ENCODE measurements around the gene NRCAM. TPM values are rescaled to one million over a fixed set of nuclear protein-coding genes. Genes with fewer than 3 reads are reported as not detected.
A peak's percentile ranks its signal among the peaks of the same experiment; 100 is the strongest.

Gene NRCAM
- total RNA-seq, 2 experiments from 2014 or later: 3.2 to 3.8 TPM

DNA sequence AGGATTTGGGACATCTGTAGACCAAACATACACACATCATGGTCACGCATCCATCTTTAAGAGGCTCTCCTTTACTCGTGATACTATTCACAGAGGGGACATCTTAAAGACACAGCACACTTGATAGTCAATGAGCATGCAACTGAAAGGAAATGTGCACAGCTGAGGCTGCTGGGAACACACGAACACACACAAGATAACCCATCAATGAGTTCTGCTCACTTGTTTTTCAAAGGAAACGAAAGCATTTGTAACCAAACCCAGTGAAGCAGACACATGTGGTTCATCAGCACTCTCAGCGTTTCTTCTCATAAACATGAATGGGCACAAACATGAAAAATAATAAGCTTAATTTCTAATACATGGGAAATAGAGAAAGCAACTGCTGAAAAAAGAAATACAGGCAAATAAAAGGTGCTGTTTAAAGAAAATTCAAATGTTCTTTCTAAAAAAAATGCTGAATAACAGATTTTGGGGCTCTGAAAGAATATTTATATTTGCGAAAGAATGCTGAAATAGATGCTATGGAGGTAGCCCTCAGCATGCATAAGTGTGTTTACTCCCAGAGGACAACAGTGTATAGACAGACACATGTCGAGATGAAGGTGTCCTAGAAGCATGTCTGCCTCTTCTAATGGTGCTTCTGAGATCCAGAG is 266.4 kb downstream of the NRCAM start:
- ATAC-seq (peak; percentile 60), DNase-seq (no peak)
- no peak overlapping the region for H3K4me3 Mint-ChIP-seq

DNA sequence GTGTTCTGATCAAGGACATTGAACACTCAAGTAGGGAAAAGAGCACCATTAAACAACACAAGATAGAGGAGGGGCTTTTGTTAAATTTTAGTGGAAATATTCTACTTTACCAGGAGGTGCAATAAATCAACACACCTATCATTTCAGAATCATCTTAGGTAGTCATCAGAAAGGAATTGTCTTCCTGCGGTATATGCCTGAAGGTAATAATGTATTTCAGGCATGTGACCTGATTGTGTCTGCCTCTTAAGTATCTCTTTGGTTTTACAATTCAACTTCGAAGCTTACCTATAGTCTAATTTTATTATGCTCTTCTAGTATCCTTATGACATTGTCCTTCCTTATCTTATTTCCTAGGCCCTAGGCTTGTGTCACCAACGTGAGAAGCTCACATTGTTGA is 267.5 kb downstream of the NRCAM start:
- H3K9me3 Mint-ChIP-seq: no peaks in the 10 kb centered on the region
- POLR2A ChIA-PET: no interaction called here
- H3K27ac Mint-ChIP-seq: no peak overlapping the region
- no peaks in the 10 kb centered on the region for H3K27me3 Mint-ChIP-seq
- intact Hi-C loops (cut with micrococcal nuclease): loop anchor here (10.0 kb wide), 1 partner anchor 196 kb away; no protein-coding TSS in a partner anchor
- DNase-seq (no peak), ATAC-seq (no peak)
- no peak overlapping the region for H3K4me3 Mint-ChIP-seq
- TF ChIP-seq, protein P1, sequence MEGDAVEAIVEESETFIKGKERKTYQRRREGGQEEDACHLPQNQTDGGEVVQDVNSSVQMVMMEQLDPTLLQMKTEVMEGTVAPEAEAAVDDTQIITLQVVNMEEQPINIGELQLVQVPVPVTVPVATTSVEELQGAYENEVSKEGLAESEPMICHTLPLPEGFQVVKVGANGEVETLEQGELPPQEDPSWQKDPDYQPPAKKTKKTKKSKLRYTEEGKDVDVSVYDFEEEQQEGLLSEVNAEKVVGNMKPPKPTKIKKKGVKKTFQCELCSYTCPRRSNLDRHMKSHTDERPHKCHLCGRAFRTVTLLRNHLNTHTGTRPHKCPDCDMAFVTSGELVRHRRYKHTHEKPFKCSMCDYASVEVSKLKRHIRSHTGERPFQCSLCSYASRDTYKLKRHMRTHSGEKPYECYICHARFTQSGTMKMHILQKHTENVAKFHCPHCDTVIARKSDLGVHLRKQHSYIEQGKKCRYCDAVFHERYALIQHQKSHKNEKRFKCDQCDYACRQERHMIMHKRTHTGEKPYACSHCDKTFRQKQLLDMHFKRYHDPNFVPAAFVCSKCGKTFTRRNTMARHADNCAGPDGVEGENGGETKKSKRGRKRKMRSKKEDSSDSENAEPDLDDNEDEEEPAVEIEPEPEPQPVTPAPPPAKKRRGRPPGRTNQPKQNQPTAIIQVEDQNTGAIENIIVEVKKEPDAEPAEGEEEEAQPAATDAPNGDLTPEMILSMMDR (IDR thresholded peaks at IDR 0.05): no peak
- CTCF ChIA-PET: interaction anchor here (0.8 to 2.5 kb wide), 4 partner anchors 10 to 308 kb away, joined by 3 to 12 read pairs (median 6); no protein-coding TSS in a partner anchor
- H3K36me3 Mint-ChIP-seq (ENCODE audit: low read depth): peaks cover 2% of the 10 kb centered on the region
- peaks cover 13% of the 10 kb centered on the region for H3K4me1 Mint-ChIP-seq (ENCODE audit: low read depth)

More for the DNA sequence above, 266.4 kb downstream of the NRCAM start:
- H3K36me3 Mint-ChIP-seq (ENCODE audit: low read depth): peaks cover 2% of the 10 kb centered on the region
- no peaks in the 10 kb centered on the region for H3K27me3 Mint-ChIP-seq
- TF ChIP-seq, protein P1 (IDR thresholded peaks at IDR 0.05): no peak
- peak overlapping the region; percentile 64 for H3K27ac Mint-ChIP-seq
- POLR2A ChIA-PET: no interaction called here
- H3K4me1 Mint-ChIP-seq (ENCODE audit: low read depth): peaks cover 13% of the 10 kb centered on the region
- intact Hi-C loops (cut with micrococcal nuclease): loop anchor here (10.0 kb wide), 1 partner anchor 195 kb away; no protein-coding TSS in a partner anchor
- CTCF ChIA-PET: interaction anchor here (1.2 to 2.5 kb wide), 2 partner anchors 42 to 307 kb away, joined by 3 to 12 read pairs; no protein-coding TSS in a partner anchor
- no peaks in the 10 kb centered on the region for H3K9me3 Mint-ChIP-seq

DNA sequence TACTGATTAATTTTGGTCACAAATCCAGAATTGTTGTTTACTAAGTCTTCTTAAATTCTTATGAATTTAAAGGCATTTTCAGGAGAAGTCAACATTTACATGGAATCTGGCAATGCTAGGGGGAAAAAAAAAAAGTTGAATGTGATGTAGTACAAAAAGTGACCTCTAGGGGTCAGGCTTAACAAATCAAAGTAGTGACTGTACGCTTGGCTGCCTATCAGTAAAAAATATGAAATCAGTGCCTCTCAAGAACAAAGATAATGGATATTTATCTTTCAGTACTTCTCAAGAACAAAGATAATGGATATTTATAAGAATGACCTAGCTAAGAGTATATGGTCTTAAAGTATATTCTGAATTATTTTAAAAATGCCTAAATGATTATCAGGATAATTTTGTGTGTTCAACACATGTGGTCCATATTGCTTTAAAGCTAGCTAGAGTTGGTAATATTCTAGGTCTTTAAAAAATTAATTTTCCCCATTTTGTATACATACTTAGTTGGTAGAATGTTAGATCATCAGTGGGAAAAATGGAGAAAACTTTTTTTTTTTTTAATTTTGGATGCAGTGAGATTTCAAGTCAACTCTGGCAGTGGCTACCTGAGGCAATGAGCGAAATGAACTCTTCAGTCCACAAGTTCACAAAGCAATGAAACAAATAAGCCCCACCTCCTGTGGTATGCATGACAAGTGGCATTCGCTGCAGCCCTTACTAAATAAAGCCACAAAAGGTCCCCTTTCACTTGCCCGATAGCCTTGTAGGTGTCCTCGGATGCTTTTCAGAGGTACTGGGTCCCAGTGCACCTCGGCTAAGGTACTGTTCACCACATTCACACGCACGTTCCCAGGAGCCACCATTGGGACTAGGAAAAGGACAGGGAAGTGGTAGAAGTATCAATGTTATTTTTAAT is 274.9 kb downstream of the NRCAM start:
- no peaks in the 10 kb centered on the region for H3K27me3 Mint-ChIP-seq
- H3K9me3 Mint-ChIP-seq: no peaks in the 10 kb centered on the region
- intact Hi-C loops (cut with micrococcal nuclease): loop anchor here (1.0 to 10.0 kb wide), 3 partner anchors 203 to 316 kb away; no protein-coding TSS in a partner anchor
- no peak overlapping the region for H3K27ac Mint-ChIP-seq
- TF ChIP-seq, protein P1 (IDR thresholded peaks at IDR 0.05): peak; percentile 81
- ChIA-PET POLR2A (interaction anchor here (0.6 kb wide), 1 partner anchor 194 kb away, joined by 3 read pairs; no protein-coding TSS in a partner anchor), CTCF (interaction anchor here (0.6 to 1.1 kb wide), 13 partner anchors 11 to 344 kb away, joined by 3 to 7 read pairs (median 3); partner anchors contain the start of gene NRCAM)
- ATAC-seq (peak; percentile 62), DNase-seq (no peak)
- H3K4me1 Mint-ChIP-seq (ENCODE audit: low read depth): no peaks in the 10 kb centered on the region
- H3K4me3 Mint-ChIP-seq: no peak overlapping the region
- no peaks in the 10 kb centered on the region for H3K36me3 Mint-ChIP-seq (ENCODE audit: low read depth)

DNA sequence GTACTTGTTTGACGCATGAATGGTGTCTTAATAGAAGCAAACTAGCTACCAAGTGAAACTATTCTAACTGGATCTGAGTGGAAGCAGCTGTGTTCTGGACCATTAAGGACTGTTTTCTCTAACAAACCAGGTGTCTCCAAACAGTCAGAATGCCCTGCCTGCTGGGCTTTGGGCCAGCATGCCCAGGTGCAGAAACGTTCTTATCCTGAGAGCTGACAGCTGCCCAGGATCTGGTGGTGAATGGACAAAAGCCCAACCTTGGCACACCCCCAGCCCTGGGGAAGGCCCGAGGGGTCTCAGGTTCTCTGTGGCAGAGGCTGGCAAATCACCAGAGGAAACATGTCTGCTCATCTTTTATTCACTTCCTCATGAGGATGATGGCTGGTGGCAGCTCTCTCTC is 277.8 kb downstream of the NRCAM start:
- Mint-ChIP-seq H3K9me3 (no peaks in the 10 kb centered on the region), H3K4me3 (no peak overlapping the region), H3K4me1 (ENCODE audit: low read depth) (no peaks in the 10 kb centered on the region), H3K27ac (no peak overlapping the region), H3K27me3 (no peaks in the 10 kb centered on the region), H3K36me3 (ENCODE audit: low read depth) (no peaks in the 10 kb centered on the region)
- ChIA-PET POLR2A (no interaction called here), CTCF (interaction anchor here (0.6 to 3.9 kb wide), 6 partner anchors 10 to 895 kb away, joined by 3 to 17 read pairs (median 4); no protein-coding TSS in a partner anchor)
- intact Hi-C loops (cut with micrococcal nuclease): no loop called here
- TF ChIP-seq, protein P1 (IDR thresholded peaks at IDR 0.05): no peak
- DNase-seq (no peak), ATAC-seq (no peak)
